ENCODE results near the gene ANOS1.
"Not testable (repeated sequence)": the region's sequence is repeated elsewhere in the genome, so short reads cannot be mapped to it uniquely, and the experiment has no call there.

Gene ANOS1, protein sequence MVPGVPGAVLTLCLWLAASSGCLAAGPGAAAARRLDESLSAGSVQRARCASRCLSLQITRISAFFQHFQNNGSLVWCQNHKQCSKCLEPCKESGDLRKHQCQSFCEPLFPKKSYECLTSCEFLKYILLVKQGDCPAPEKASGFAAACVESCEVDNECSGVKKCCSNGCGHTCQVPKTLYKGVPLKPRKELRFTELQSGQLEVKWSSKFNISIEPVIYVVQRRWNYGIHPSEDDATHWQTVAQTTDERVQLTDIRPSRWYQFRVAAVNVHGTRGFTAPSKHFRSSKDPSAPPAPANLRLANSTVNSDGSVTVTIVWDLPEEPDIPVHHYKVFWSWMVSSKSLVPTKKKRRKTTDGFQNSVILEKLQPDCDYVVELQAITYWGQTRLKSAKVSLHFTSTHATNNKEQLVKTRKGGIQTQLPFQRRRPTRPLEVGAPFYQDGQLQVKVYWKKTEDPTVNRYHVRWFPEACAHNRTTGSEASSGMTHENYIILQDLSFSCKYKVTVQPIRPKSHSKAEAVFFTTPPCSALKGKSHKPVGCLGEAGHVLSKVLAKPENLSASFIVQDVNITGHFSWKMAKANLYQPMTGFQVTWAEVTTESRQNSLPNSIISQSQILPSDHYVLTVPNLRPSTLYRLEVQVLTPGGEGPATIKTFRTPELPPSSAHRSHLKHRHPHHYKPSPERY

GRCh38 chrX:8731559-8732395, at the start of gene ANOS1:
ANOS1 (minus strand) TSS chrX:8732137; CDS start chrX:8732036, 101 bp downstream.
- H3K27me3 ChIP-seq (ENCODE audit: control insufficient read depth, insufficient read depth, low read length), result no peaks in the 10 kb centered on the region
- H3K4me1 ChIP-seq (ENCODE audit: control insufficient read depth, insufficient read depth, low read length), result no peaks in the 10 kb centered on the region
- H3K36me3 ChIP-seq (ENCODE audit: control insufficient read depth, insufficient read depth, low read length), result no peaks in the 10 kb centered on the region
- no peak within 1 kb of the TSS for H3K27ac ChIP-seq (ENCODE audit: low read depth, low read length)
- no peak within 1 kb of the TSS for H3K9ac ChIP-seq (ENCODE audit: low read length)
- peak within 1 kb of the TSS; percentile 56 for H3K4me3 ChIP-seq (ENCODE audit: low read length)

DNA sequence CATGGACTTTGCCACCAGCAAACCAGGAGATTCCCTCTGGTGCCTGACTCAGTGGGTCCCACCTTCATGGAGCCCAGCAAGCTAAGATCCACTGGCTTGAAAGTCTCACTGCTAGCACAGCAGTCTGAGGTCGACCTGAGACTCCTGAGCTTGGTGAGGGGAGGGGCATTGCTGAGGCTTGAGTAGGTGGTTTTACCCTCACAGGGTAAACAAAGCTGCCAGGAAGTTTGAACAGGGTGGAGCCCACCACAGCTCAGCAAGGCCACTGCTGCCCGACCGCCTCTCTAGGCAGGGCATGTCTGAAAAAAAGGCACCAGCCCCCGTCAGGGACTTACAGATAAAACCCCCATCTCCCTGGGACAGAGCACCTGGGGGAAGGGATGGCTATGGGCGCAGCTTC, 41.2 kb upstream of the ANOS1 start:
- no peak overlapping the region for H3K27ac ChIP-seq (ENCODE audit: low read depth, low read length)
- no peaks in the 10 kb centered on the region for H3K4me1 ChIP-seq (ENCODE audit: control insufficient read depth, insufficient read depth, low read length)
- H3K36me3 ChIP-seq (ENCODE audit: control insufficient read depth, insufficient read depth, low read length), result no peaks in the 10 kb centered on the region
- no peaks in the 10 kb centered on the region for H3K27me3 ChIP-seq (ENCODE audit: control insufficient read depth, insufficient read depth, low read length)
- no peak overlapping the region for H3K4me3 ChIP-seq (ENCODE audit: low read length)
- H3K9ac ChIP-seq (ENCODE audit: low read length), result no peak overlapping the region

GRCh38 chrX:8760021-8760420, 28.1 kb upstream of the ANOS1 start:
- Histone ChIP-seq H3K4me1 (ENCODE audit: control insufficient read depth, insufficient read depth, low read length) (no peaks in the 10 kb centered on the region), H3K27me3 (ENCODE audit: control insufficient read depth, insufficient read depth, low read length) (no peaks in the 10 kb centered on the region)

DNA sequence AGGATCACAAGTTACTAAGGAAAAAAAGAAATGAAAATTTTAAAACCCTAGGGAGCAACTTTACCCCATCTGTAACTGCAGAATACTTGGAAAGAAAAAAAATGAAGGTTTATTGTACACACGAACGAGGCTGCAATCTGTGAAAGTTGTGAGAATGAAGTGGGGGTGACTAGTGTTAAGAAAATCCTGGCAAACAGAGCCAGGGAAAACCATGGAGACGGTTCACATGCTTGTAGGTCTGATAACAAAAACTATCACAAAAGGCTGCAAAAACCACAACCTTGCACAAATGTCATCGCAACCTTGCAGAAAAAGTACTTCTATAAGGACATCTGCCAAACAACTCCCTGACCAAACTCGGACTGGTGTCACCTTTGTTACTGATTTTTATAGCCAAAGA, 26.8 kb upstream of the ANOS1 start:
- not testable (repeated sequence) for H3K4me3 ChIP-seq (ENCODE audit: low read length); H3K36me3 ChIP-seq (ENCODE audit: control insufficient read depth, insufficient read depth, low read length); H3K27me3 ChIP-seq (ENCODE audit: control insufficient read depth, insufficient read depth, low read length)

More at GRCh38 chrX:8760021-8760420, 28.1 kb upstream of the ANOS1 start:
- no peak overlapping the region for H3K9ac ChIP-seq (ENCODE audit: low read length)
- no peak overlapping the region for H3K27ac ChIP-seq (ENCODE audit: low read depth, low read length)
- H3K36me3 ChIP-seq (ENCODE audit: control insufficient read depth, insufficient read depth, low read length), result no peaks in the 10 kb centered on the region
- H3K4me3 ChIP-seq (ENCODE audit: low read length), result no peak overlapping the region

DNA sequence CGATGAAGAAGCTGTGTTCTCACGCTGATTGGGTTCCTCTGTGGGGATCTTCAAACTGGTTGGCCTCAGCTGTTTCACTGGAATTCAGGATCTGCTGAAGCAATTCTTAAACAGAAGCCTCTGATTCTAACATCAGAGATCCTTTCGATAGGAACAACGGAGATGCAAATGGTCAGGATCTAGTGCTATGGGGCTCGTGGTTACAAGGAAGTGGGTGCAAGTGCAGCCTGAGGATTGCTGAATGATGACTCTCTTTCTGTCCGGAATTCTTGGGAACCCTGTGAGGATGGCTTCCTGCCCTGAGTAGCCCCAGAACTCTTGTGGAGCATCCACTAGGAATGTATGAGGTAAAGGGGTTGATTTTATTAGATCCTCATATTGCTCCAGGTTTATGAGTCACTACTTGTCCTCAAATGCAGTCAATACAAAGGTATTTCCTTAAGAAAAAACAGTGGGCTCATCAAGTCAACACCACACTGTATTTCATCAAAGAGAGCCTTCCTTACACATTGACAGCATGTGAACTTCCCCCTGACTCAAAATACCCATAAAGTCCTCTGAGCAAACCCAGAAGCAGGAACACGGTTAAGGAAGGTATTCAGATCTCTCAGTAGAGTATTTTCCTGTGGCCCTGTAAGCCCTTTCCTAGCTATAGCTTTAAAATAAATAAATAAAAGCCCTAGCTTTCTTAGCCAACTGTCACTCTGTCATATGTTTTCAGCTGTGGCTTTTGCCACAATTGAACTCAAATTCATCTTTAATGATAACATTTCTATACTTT, 25.9 kb upstream of the ANOS1 start:
- H3K27ac ChIP-seq (ENCODE audit: low read depth, low read length); H3K4me1 ChIP-seq (ENCODE audit: control insufficient read depth, insufficient read depth, low read length); H3K36me3 ChIP-seq (ENCODE audit: control insufficient read depth, insufficient read depth, low read length); H3K4me3 ChIP-seq (ENCODE audit: low read length); H3K27me3 ChIP-seq (ENCODE audit: control insufficient read depth, insufficient read depth, low read length); H3K9ac ChIP-seq (ENCODE audit: low read length): not testable (repeated sequence)

More for the DNA sequence above, 26.8 kb upstream of the ANOS1 start:
- H3K27ac ChIP-seq (ENCODE audit: low read depth, low read length); H3K9ac ChIP-seq (ENCODE audit: low read length); H3K4me1 ChIP-seq (ENCODE audit: control insufficient read depth, insufficient read depth, low read length): not testable (repeated sequence)

DNA sequence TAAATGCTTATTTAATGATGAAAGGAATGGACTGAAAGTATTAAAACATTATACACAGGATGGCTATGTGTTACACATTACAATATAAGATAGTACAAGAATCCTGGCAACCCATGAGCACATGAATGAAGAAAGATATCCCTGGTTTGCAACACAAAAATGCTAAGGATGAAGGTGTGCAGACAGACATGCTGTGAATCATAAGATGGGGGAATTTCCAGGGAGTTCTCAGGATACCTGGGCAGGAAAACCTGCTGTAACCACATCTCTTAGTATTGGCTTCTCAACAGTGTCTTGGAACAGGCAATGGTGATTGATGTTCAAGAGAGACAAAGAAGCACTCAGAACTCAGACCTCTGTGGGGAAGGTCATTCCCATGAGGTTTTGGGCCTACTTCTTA, 23.9 kb upstream of the ANOS1 start:
- Histone ChIP-seq H3K4me3 (ENCODE audit: low read length) (no peak overlapping the region), H3K4me1 (ENCODE audit: control insufficient read depth, insufficient read depth, low read length) (no peaks in the 10 kb centered on the region), H3K27me3 (ENCODE audit: control insufficient read depth, insufficient read depth, low read length) (no peaks in the 10 kb centered on the region), H3K9ac (ENCODE audit: low read length) (no peak overlapping the region), H3K36me3 (ENCODE audit: control insufficient read depth, insufficient read depth, low read length) (no peaks in the 10 kb centered on the region), H3K27ac (ENCODE audit: low read depth, low read length) (no peak overlapping the region)

DNA sequence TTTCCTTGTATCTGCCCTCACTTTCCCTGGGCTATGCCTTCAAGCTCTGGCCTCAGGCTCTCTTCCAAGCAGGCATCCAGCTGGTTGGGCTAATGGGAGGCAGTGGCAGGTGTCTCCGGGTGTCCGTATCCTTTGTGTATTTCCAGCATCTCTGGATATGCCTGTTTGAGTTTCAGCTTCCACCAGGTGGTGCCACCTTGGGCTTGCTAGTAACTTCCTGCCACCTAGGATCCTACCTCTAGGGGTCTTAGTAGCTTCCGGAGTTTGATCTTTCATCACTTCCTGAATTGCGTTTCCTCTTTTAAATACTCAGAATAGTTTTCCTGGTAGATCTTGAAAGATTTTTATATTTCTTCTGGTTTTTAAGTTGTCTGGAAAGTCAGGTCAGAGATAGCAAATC, 23.2 kb upstream of the ANOS1 start:
- H3K9ac ChIP-seq (ENCODE audit: low read length), result no peak overlapping the region
- H3K27ac ChIP-seq (ENCODE audit: low read depth, low read length), result no peak overlapping the region
- no peaks in the 10 kb centered on the region for H3K27me3 ChIP-seq (ENCODE audit: control insufficient read depth, insufficient read depth, low read length)
- H3K36me3 ChIP-seq (ENCODE audit: control insufficient read depth, insufficient read depth, low read length), result no peaks in the 10 kb centered on the region
- no peaks in the 10 kb centered on the region for H3K4me1 ChIP-seq (ENCODE audit: control insufficient read depth, insufficient read depth, low read length)
- no peak overlapping the region for H3K4me3 ChIP-seq (ENCODE audit: low read length)

GRCh38 chrX:8749697-8750096, 17.8 kb upstream of the ANOS1 start:
- Histone ChIP-seq H3K27me3 (ENCODE audit: control insufficient read depth, insufficient read depth, low read length) (no peaks in the 10 kb centered on the region), H3K4me1 (ENCODE audit: control insufficient read depth, insufficient read depth, low read length) (no peaks in the 10 kb centered on the region), H3K9ac (ENCODE audit: low read length) (no peak overlapping the region), H3K27ac (ENCODE audit: low read depth, low read length) (no peak overlapping the region), H3K36me3 (ENCODE audit: control insufficient read depth, insufficient read depth, low read length) (no peaks in the 10 kb centered on the region), H3K4me3 (ENCODE audit: low read length) (no peak overlapping the region)

DNA sequence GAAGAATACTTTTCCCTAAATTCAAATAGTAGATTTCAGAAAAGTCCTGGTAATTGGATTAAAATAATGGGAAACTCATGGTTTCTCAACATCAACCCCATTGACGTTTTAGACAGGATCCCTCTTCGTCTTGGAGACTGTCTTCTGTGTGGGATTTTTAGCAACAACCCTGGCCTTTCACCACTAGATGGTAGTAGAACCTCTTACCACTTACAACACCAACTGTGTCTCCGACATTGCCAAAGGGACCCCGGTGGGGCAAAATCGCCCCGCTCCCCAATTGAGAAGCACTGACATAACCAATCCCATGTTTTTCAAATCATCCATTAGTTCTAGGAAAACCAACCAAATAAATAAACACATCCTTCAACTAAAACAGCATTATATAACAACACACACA, 16.9 kb upstream of the ANOS1 start:
- Histone ChIP-seq H3K9ac (ENCODE audit: low read length) (no peak overlapping the region), H3K4me1 (ENCODE audit: control insufficient read depth, insufficient read depth, low read length) (no peaks in the 10 kb centered on the region), H3K27ac (ENCODE audit: low read depth, low read length) (no peak overlapping the region), H3K4me3 (ENCODE audit: low read length) (no peak overlapping the region), H3K27me3 (ENCODE audit: control insufficient read depth, insufficient read depth, low read length) (no peaks in the 10 kb centered on the region), H3K36me3 (ENCODE audit: control insufficient read depth, insufficient read depth, low read length) (no peaks in the 10 kb centered on the region)

GRCh38 chrX:8743126-8743732, 11.3 kb upstream of the ANOS1 start:
- Histone ChIP-seq H3K9ac (ENCODE audit: low read length) (no peak overlapping the region), H3K4me3 (ENCODE audit: low read length) (no peak overlapping the region), H3K27me3 (ENCODE audit: control insufficient read depth, insufficient read depth, low read length) (no peaks in the 10 kb centered on the region), H3K27ac (ENCODE audit: low read depth, low read length) (no peak overlapping the region), H3K4me1 (ENCODE audit: control insufficient read depth, insufficient read depth, low read length) (no peaks in the 10 kb centered on the region), H3K36me3 (ENCODE audit: control insufficient read depth, insufficient read depth, low read length) (no peaks in the 10 kb centered on the region)

GRCh38 chrX:8741981-8742380, 10.0 kb upstream of the ANOS1 start:
- Histone ChIP-seq H3K4me3 (ENCODE audit: low read length) (no peak overlapping the region), H3K27ac (ENCODE audit: low read depth, low read length) (no peak overlapping the region), H3K27me3 (ENCODE audit: control insufficient read depth, insufficient read depth, low read length) (no peaks in the 10 kb centered on the region), H3K4me1 (ENCODE audit: control insufficient read depth, insufficient read depth, low read length) (no peaks in the 10 kb centered on the region), H3K9ac (ENCODE audit: low read length) (no peak overlapping the region), H3K36me3 (ENCODE audit: control insufficient read depth, insufficient read depth, low read length) (no peaks in the 10 kb centered on the region)

Measured in rectal smooth muscle tissue (tissue), 1 donor.